ENCODE results near the gene KLF13. TPM values are rescaled to one million over a fixed set of nuclear protein-coding genes. Genes with fewer than 3 reads are reported as not detected.

Gene KLF13
- total and polyA plus RNA-seq, 10 of the 15 experiments (the other 5 are each of a cell fraction or from before 2014, with no cell fraction given): 20.3 to 109 (median 51.4) TPM

DNA sequence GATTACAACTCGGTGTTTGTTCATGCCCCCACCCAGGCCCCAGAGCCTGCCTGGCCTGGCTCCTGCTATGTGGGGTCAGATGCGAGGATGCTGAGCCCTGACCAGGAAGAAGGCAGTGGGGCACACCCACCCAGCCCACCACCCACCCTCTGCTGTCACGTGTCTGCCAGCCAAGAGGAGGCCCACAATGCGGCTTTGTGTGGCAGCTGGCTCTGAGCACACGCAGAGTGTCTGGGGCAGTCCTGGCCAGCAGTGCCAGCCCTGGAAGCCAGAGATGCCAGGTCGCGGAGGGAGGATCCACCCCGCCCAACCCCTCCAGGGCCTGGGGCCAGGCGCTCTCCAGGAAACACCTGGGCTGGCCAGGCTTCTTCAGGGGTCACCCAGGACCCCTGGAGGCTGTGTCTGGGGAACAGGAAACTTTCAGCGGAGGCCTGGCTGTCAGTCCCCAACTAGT lies 26.4 kb upstream of the KLF13 start:
- no peak for FAIRE-seq
- SMC1A ChIA-PET (ENCODE audit: uncharacterized antibody, unreplicated experiment): interaction anchor here (1.1 kb wide), 1 partner anchor 24 kb away, joined by 4 read pairs; no protein-coding TSS in a partner anchor
- no peaks in the 10 kb centered on the region for H3K9me3 ChIP-seq (replicated peaks; ENCODE audit: control insufficient read depth, insufficient read depth, low read length)
- POLR2A ChIA-PET: interaction anchor here (0.8 kb wide), 1 partner anchor 14 kb away, joined by 3 read pairs; no protein-coding TSS in a partner anchor
- H2AFZ ChIP-seq (ENCODE audit: control insufficient read depth, low read depth, low read length): no peak overlapping the region
- no peaks in the 10 kb centered on the region for H3K27me3 ChIP-seq (replicated peaks in 1 of 2; ENCODE audit: control insufficient read depth in 2 of 2, insufficient read depth in 2 of 2, low read length in 1 of 2)
- intact Hi-C loops (cut with micrococcal nuclease; ENCODE audit: unreplicated experiment) (no loop called here), in situ Hi-C loops (cut with MboI) (no loop called here)
- RAD21 ChIA-PET (ENCODE audit: unreplicated experiment): interaction anchor here (1.3 to 1.4 kb wide), 2 partner anchors 34 to 37 kb away, joined by 3 read pairs; no protein-coding TSS in a partner anchor
- no peak overlapping the region for H3K9ac ChIP-seq (ENCODE audit: control insufficient read depth, insufficient read depth, low read length)
- no peak for ATAC-seq
- CTCF ChIA-PET: interaction anchor here (0.6 to 1.0 kb wide), 2 partner anchors 39 to 85 kb away, joined by 3 read pairs; no protein-coding TSS in a partner anchor
- no peak for DNase-seq (ENCODE audit: low read depth, low spot score)
- TF ChIP-seq WRNIP1 (IDR thresholded peaks at IDR 0.05; ENCODE audit: borderline replicate concordance, low read depth, low read length) (no peak), CHD2 (IDR thresholded peaks at IDR 0.05; ENCODE audit: borderline replicate concordance, low read depth, low read length) (no peak), BCL11A (IDR thresholded peaks at IDR 0.05; ENCODE audit: low read depth, low read length) (no peak), NFXL1 (IDR thresholded peaks at IDR 0.05; ENCODE audit: borderline replicate concordance) (no peak), NR2C2 (IDR thresholded peaks at IDR 0.05; ENCODE audit: borderline replicate concordance, control insufficient read depth, insufficient read length, low read depth) (no peak), FOS (IDR thresholded peaks at IDR 0.05; ENCODE audit: borderline replicate concordance, extremely low read depth, insufficient read length) (no peak), MTA3 (IDR thresholded peaks at IDR 0.05; ENCODE audit: borderline replicate concordance, low read length) (no peak), YBX1 (IDR thresholded peaks at IDR 0.05) (no peak), ZBED1 (IDR thresholded peaks at IDR 0.05; ENCODE audit: borderline replicate concordance) (no peak), POU2F2 (IDR thresholded peaks at IDR 0.05; ENCODE audit: borderline replicate concordance, low read depth, low read length) (no peak), DPF2 (IDR thresholded peaks at IDR 0.05) (no peak), LARP7 (IDR thresholded peaks at IDR 0.05) (no peak), ZNF207 (IDR thresholded peaks at IDR 0.05; ENCODE audit: borderline replicate concordance) (no peak), TCF7 (IDR thresholded peaks at IDR 0.05; ENCODE audit: borderline replicate concordance) (no peak), KAT2A (conservative IDR thresholded peaks at IDR 0.05; ENCODE audit: control insufficient read depth, low read depth, low read length) (no peak), BACH1 (IDR thresholded peaks at IDR 0.05; ENCODE audit: borderline replicate concordance) (no peak), STAT1 (conservative IDR thresholded peaks at IDR 0.05) (no peak)
- TF ChIP-seq, protein P1, sequence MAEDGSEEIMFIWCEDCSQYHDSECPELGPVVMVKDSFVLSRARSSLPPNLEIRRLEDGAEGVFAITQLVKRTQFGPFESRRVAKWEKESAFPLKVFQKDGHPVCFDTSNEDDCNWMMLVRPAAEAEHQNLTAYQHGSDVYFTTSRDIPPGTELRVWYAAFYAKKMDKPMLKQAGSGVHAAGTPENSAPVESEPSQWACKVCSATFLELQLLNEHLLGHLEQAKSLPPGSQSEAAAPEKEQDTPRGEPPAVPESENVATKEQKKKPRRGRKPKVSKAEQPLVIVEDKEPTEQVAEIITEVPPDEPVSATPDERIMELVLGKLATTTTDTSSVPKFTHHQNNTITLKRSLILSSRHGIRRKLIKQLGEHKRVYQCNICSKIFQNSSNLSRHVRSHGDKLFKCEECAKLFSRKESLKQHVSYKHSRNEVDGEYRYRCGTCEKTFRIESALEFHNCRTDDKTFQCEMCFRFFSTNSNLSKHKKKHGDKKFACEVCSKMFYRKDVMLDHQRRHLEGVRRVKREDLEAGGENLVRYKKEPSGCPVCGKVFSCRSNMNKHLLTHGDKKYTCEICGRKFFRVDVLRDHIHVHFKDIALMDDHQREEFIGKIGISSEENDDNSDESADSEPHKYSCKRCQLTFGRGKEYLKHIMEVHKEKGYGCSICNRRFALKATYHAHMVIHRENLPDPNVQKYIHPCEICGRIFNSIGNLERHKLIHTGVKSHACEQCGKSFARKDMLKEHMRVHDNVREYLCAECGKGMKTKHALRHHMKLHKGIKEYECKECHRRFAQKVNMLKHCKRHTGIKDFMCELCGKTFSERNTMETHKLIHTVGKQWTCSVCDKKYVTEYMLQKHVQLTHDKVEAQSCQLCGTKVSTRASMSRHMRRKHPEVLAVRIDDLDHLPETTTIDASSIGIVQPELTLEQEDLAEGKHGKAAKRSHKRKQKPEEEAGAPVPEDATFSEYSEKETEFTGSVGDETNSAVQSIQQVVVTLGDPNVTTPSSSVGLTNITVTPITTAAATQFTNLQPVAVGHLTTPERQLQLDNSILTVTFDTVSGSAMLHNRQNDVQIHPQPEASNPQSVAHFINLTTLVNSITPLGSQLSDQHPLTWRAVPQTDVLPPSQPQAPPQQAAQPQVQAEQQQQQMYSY (CRISPR knock-in tag; IDR thresholded peaks at IDR 0.05): no peak
- TF ChIP-seq, protein P2, sequence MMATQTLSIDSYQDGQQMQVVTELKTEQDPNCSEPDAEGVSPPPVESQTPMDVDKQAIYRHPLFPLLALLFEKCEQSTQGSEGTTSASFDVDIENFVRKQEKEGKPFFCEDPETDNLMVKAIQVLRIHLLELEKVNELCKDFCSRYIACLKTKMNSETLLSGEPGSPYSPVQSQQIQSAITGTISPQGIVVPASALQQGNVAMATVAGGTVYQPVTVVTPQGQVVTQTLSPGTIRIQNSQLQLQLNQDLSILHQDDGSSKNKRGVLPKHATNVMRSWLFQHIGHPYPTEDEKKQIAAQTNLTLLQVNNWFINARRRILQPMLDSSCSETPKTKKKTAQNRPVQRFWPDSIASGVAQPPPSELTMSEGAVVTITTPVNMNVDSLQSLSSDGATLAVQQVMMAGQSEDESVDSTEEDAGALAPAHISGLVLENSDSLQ (IDR thresholded peaks at IDR 0.05): no peak
- no peak overlapping the region for H3K4me2 ChIP-seq (ENCODE audit: control insufficient read depth, insufficient read depth)
- H3K36me3 ChIP-seq (ENCODE audit: control insufficient read depth in 2 of 2, insufficient read depth in 2 of 2, low read length in 1 of 2): no peaks in the 10 kb centered on the region
- H3K27ac ChIP-seq (ENCODE audit: control insufficient read depth, insufficient read depth): no peak overlapping the region
- H3K4me3 ChIP-seq: no peak overlapping the region
- no peaks in the 10 kb centered on the region for H4K20me1 ChIP-seq (ENCODE audit: control insufficient read depth, insufficient read depth)
- H3K4me1 ChIP-seq (ENCODE audit: control insufficient read depth, insufficient read depth, low read length): peaks cover 11% of the 10 kb centered on the region
- H3K79me2 ChIP-seq (ENCODE audit: control insufficient read depth, insufficient read depth, low read length): no peaks in the 10 kb centered on the region
- WGBS (ENCODE audit: insufficient coverage, insufficient replicate concordance, low lambda C conversion rate, missing lambda C conversion rate): 80% methylated on average over 10 of the region's 10 CpGs
- no TSS peak for BruUV-seq (replicated peaks)
